ENCODE results near the gene PATJ.

Gene PATJ

DNA sequence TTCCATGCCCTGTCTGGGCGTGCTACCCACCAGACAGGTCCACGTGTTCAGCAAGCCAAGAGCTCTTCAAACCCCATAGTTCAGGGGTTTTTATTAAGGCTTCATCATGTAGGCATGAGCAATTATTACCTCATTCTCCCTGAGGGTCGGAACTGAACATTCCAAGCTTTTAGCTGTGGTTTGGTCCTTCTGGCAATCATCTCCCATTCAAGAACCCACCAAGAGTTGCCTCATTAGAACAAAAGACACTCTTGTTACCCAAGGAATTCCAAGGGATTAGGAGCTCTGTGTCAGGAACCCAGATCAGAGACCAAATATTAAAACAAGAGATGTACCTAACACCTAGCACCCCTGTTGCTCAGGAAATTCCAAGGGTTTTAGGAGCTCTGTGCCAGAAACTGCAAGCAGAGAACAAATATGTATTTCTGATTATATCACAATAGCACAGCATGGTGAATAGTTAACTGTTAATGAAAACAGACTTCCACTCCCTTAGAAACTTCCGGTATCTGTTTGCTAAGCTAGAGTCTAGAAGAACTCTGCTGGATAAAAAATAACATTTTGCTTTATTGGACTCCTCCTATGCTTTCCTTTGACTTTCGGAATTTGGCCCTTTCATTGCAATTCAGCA, 251.2 kb downstream of the PATJ start:
- no peak for DNase-seq

DNA sequence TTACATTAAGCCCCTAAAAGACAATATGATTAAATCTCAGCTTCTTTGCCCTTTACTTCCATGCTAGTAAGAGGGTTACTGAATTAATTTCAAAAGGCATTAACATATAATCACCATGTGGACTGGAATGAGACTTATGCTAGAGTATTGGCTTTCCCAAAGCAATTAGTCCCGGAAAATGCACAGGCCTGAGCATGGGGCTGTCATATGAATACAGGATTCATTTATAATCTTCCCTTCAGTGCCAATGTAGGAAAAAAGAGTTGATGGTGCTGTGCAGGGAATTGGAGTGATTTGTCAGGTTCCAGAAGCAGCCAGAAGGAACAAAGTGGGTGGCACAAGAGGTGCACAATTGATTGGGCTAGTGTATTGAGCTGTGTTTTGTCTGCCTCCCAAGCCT, 253.4 kb downstream of the PATJ start:
- DNase-seq = no peak

DNA sequence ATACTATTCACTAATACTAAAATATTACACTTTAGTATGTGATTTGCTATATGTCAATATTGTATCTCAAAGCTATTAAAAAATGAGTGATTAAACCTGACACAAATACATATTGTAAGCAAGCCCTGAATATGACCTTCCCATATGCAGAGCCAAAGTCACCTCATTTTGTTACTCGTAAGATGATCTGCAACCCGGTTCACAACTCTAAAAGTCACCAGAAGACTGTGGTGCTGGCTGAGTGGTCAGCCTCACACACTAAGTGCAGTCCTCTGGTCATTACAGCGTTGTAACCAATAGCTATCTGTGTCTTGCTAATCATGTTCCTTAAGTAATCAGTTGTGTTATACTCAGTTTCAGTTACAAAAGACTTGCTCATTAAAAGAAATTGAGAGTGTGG, 254.8 kb downstream of the PATJ start:
- DNase-seq = no peak

DNA sequence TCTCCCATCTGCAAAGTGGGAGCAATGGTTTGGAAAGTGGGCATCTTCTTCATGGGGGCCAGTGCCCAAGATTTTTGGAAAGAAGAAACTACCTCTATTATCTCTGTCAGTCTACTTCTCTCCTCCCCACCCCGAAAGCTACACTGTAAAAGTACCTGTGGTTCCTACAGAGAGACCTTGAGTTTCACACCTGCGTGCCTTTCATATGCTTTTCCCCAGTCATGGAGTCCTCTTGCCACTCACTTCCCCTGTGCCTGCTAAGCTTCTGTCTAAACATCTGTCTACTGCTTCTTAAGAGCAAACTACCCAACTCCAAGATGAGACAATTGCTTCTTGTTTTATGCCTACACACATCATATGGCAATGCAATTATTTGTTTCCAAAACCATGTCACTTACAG, 261.5 kb downstream of the PATJ start:
- DNase-seq = no peak

DNA sequence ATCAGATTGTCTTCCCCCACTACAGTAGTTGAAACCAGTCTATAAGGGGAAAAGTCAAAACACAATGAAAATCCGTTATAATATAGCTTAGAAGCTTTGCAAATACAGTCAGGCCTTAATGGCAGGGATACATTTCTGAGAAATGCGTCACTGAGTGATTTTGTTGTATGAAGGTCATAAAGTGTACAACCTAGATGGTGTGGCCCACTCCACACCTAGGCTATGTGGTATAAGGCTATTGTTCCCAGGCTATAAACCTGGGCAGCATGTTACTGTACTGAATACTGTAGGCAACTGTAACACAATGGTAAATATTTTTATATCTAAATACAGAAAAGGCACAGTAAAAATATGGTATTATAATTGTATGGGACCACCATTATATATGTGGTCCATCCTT, 264.4 kb downstream of the PATJ start:
- DNase-seq = no peak

DNA sequence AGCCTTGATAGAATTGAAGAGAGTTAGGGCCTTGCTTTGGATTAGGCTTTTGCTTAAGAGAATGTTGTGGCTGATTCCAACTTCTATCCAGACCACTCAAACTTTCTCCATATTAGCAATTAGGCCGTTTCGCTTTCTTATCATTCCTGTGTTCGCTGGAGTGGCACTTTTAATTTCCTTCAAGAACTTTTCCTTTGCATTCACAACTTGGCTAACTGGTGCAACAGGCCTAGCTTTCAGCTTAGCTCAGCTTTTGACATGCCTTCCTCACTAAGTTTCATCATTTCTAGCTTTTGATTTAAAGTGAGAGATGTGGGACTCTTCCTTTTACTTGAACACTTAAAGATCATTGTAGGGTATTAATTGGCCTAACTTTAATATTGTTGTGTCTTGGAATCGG, 268.7 kb downstream of the PATJ start:
- no peak for DNase-seq

DNA sequence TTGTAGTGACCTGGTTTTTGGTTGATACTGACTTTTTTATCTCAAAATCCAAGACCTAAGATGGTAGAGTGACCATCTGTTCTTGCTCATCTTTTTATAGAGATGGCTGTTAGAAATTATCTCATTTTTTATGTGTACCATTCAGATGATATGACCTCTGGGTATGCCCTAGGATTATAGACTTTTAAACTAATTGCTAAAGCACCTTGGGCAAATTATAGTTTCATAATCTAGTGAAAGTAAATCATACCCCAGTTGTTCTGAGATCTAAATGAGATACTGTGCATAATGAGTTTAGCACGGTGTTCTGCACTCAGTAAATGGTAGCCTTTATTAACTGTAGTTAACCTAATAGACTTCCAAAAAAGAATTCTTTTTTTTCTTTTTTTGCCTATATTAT, 269.8 kb downstream of the PATJ start:
- DNase-seq = no peak

DNA sequence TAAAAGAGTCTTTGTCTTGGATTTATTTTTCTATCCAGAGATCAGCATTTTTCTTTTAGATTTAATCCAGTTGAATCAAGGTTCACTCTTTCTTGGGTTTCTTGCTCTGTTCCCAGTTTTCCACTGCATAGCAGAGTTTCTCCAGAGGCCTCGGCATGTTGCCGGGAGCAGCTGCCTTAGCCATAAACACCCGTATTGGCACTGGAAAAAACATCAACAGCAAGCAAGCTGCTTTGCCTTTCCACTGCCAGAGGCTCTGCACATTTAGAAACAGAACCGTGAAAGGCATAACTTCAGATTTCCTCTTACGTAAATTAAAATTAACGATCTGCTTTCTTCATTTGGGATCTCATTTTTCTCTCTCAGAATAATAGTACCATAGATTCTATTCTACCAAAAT, 270.6 kb downstream of the PATJ start:
- DNase-seq = peak; percentile 8 to 53

DNA sequence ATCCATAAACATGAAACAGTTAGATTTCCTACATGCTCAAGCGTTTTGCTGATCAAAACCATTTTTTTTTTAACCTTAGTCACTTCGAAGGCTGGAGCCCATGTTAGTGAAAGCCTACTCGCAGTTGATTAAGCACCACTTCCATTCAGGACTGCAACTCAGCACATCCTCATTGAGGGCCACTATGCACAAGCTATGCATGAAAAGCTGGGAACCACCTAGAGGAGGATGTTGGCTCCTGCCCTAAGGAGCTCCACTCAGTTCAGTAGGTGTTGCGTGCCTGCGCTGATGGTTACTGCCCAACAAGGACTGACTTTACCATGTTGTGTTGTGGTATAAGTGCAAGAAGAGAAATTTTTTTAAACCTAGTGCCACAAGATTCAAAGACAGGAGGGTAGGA, 271.0 kb downstream of the PATJ start:
- DNase-seq = peak in 1 of 2 experiments; percentile 8

DNA sequence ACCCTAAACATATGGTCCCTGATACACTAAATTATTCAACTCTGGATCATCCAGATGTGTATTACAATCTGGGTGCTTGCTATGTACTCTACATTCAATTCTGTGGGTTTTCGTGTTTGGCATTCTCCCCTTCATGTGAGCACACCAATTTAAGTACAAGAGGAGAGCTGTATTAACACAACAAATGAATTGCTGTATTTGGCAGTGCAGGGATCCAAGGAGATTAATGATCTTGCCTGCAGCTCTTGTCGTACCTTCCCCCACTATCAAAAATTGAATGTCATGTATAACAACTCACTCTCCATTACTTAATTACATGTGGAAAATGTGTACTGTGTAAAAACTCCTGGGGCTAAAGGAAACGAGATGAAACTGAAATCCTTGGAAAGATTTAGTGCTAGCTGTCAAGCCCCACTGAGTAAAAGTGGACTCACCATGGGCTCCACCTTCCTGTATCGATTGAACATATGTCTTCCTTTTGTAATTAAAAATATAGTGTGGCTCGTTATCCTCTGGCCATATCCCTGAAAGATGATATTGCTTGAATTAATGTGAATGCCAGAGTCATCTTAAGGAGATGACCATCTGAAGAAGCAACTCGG, 280.2 kb downstream of the PATJ start:
- peak; percentile 35 to 53 for DNase-seq

DNA sequence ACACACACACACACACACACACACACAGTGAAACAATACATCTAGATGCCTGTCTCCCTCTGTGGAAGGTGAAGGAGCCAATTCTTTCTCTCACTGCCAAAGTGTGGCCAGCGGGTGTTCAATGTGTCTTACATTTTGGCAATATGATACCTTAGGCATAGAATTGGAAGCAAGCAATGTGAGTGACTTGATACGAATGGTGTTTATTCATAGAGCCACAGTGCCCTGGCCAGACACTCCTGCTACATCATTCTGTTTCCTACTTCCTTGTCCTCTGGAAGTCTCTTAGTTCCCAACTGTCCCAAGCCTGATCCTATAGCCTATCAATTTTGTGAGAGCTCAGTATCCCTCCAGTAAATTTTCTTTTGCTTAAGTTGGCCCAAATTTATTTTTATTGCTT, 282.4 kb downstream of the PATJ start:
- peak in 1 of 2 experiments; percentile 68 for DNase-seq

DNA sequence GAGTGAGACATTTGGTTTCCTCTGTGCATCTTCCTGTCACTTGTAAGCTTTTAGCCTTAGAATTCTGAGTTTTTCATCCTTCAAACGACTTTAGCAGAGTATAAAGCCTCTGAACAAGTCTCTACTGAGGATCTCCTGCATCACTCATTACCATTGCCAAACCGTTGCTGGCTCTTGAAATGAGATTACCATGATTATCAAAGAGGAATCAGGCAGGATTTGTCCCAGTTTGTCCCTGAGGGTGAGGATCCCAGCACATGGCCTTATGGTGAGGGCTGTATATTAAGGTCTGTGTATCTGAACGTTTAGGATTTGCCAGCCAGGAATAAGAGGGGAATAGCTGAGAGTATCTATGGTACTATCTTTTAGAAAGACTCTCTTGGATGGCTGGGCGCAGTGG, 282.9 kb downstream of the PATJ start:
- no peak for DNase-seq

DNA sequence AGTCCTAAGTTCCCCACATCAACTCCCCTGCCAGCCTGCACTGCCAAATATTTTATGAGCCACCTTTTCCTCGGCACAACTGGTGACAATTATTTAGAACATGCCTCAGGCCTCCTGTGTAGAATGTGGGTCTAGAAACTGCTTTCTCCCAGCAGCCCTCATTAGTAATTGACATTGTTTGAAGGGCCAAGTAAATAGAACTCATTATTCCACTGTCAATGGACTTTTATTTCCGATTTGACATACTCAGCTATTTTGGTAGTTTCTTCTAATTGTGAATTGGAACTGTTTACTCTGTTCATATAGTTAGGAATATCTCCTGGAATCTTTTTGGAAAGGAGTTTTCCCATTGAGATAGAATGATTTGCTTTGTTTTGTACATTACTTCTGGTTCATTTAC, 283.6 kb downstream of the PATJ start:
- no peak for DNase-seq

DNA sequence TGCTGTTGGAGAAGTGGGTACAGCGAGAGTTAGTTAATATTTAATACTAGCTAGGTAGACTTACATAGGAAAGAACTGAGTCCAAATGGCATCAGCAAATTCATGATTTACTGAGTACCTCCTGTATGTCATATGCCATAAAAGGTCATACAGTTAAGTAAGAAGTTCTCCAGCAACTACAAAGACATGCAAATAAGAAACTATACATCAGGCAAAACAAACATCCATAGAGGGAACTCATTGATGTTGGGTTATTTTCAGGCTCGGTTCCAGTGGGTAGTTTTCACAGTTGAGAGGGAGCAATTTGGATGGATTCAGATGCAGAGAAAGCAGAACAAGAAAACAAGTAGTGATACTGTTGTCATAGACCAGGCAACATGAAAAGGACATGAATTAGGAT, 287.4 kb downstream of the PATJ start:
- DNase-seq = no peak

DNA sequence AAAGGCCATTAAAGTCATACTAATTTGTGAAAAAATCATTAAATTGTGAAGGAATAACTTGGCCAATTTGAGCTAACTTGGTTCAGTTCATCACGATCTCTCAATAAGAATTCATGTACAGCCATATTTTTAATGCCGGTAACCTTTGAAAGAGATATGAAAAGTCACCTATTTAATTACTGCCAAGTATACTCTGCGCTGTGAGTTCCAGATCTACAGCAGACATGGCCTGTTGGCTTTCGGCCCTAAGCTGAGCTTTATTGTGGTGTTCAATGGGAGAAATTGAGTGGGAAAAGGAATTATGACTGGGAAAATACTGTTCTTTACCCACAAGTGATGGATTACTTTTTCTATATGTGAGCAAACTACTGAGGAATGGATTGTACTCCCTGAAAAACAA, 292.5 kb downstream of the PATJ start:
- no peak for DNase-seq

DNA sequence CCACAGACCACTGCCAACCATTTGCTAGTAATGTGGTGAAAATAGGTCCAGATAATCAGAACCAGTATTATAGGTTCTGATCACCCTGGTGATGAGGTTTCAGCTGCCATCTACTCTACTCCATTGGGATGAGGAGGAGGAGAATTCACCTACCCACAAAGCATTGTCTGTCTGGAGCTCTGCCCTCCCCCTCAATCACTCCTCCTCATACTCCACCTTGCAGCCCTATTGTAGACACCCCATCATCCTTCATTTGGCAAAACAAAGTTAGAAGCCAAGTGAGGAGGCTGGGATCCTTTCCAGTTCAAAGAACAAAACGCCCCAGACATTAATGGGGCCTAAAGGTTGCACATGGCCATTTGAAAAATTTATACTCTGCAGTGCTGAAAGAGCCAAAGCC, 295.0 kb downstream of the PATJ start:
- DNase-seq = no peak

DNA sequence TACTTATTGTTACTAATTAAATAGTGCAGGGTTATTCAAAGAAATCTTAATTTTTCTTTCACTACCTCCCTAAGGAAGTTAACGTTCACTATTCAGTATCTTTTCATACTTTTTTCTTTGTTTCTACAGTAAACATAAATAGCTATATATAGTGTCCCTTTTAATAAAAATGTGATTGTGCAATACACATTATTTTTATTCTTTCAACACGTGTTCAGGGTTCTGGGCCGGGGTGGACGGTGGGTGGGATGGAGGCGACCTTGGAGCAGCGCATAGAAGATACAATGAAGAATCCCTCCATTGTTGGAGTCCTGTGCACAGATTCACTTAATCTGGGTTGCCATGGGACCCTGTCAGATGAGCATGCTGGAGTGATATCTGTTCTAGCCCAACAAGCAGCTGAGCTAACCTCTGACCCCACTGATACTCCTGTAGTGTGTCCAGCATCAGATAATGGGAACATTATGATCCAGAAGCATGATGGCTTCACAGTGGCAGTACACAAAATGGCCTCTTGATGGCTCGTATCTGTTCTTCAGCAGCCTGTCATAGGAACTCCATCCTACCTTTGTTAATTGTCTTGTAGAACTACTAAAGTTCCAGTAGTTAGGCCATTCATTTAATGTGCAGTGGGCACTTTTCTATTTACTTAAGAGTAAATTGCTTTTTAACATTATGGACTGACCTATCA, 296.5 kb downstream of the PATJ start:
- DNase-seq = no peak

DNA sequence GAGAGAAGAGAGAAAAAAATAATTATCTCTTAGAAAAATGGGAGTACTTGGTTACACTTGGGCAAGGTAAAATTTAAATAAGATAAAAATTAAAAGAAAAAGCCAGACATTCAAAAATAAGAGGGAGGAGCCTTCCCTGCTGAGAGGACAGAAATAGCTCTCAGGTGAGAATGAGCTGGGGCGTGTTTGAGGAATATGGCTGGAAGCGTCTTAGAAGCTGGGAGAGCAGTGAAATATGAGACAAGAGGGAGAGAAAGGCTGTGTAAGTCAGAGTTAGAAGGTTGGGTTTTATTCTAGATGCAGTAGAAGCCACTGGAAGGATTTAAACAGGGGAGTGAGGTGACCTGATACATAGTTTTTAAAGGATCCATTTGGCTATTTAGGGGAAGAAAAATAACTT, 298.2 kb downstream of the PATJ start:
- DNase-seq = no peak

DNA sequence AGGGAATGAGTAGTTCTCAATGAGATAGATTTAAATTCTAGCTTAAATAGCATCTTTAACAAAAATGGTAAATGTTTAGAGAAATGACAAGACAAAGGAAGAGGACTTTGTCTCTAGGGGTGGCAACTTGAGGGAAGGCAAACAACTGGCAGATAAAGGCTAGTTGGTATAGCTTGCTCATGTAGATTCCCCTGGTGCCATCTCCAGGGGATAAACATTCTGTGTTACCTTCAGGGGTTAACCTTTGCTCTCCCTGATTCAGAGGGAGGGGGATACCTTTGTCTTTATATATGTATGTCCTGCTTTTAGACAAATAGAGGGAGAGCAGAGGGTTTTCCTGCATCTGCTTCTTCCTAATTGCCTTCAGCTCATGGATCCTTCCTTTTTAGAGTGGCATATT, 298.7 kb downstream of the PATJ start:
- no peak for DNase-seq

DNA sequence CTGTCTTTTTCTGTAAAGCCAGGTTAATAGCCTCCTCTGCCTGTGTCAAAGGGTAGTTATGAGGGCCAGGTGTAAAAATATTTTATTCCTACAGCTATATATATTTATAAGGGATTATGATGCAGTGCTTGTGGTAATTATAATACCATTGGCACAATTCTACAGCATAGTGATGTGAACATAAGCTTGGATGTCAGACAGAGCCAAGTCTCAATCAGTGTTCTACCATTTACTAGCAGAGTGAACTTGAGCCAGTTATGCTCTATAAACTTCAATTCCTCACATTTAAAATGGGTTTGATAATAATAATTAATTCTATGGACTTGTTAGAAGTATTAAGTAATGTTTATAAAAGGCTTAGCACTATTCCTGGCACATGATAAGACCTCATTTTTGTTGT, 300.9 kb downstream of the PATJ start:
- no peak for DNase-seq

DNA sequence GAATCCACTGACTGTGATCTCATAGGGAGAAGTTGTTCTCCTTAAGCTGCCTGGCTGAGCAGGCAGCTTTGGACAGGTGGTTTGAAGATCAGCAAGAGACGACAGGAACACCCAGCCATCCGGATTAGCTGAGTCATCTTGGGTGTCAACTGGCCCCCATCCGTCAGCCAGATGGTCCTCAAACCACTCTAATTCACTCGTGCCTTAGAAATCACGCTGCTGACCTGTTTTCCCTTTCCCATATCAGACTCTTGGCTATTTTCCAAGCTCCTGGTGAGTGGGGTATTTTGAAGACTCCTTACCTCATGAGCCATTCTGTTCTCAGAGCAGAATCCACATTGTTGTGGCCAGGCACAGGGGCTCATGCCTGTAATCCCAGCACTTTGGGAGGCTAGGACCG, 303.3 kb downstream of the PATJ start:
- DNase-seq = peak in 1 of 2 experiments; percentile 78

DNA sequence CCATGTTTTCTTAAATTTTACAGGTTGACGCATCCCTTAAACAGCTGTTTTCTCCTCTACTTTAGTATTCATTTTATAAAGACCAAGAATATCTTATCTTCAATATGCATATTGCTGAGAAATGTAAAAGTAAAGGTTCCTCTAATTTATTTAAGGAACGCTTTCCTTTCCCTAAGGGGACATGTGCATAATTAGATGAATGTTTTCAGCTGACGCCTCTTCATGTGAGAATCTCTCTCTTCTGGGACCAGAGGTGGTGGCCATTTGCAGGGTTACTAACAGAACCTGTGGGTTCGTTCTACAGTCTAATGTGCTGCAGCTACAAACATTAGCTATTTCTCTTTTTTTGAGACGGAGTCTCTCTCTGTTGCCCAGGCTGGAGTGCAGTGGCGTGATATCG, 304.6 kb downstream of the PATJ start:
- DNase-seq = no peak

DNA sequence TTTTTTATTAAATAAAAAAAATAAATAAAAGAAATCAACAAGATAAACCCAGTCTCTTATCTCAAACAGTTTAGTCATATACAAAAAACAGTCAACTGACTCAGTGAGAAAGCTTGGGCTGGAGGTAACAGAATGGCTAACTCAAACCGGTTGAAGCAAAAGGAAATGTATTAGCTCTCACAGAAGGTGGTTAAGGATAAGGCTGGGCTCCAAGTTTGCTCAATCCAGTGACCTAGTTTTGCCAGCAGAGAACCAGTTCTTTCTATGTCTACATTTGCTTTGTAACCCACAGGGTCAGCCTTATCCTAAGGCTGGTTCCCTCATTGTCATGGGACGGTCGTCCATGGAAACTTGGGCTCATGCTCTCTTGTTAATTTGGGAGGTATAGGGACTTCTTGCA, 307.9 kb downstream of the PATJ start:
- DNase-seq = no peak

DNA sequence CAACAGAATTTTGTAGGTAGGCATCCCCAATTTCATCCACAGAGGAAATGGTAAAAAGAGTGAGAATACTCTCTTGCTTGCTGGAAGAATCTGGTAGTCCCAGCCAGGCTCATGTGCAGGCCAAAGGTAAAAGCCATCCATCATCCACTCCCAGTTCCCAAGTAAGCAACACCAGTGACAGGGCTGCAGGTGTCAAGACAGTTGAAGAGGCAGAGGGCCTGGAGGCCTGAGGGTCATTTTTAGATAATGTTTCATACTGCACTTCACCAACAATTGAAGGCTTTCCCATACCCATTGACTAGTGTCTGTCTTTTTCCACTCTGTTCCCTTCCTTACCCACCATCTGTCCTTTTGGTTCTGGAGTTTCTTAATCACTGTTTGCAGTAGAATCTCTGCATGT, 310.7 kb downstream of the PATJ start:
- no peak for DNase-seq

DNA sequence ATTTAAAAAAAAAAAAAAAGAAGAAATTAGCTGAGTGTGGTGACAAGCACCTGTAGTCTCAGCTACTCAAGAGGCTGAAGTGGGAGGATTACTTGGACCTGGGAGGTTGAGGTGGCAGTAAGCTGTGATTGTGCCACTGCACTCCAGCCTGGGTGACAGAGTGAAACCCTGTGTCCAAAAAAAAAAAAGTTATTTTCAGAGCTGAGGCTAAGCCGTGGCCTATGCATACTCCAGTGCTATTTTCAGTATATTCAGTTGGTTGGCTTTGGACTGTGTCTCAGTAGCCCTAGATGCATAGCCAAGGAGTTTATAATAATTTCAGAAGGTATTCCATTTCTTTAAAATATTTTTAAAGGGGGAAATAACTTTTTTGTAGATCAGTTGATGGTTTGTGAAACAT, 311.9 kb downstream of the PATJ start:
- DNase-seq = no peak

Measured in NCI-H446 (cell line).